Motor neuron (in vitro differentiated cells): Measurements from ENCODE around the gene TNFRSF25. TPM values are rescaled to one million over a fixed set of nuclear protein-coding genes. Genes with fewer than 3 reads are reported as not detected.

ENCODE experiments used
- ATAC-seq, 8 experiments: fragments of 200-7000 bp; cut with Tn5 transposase; replicated peaks in 6 of 8; 2 replicates each; pipeline ENCODE4 v1.8.0; 2021; ENCODE audit warnings: mild to moderate bottlenecking in 8 of 8, moderate library complexity in 8 of 8
- H3K27ac ChIP-seq, 2 donors: fragments of 250-450 bp; sonication (Bioruptor Pico); 2 replicates each; pipeline ENCODE4 v1.9.0; 2021; ENCODE audit warnings: antibody characterized with exemption in 2 of 2, mild to moderate bottlenecking in 2 of 2, moderate library complexity in 1 of 2
- H3K4me1 ChIP-seq, 2 donors: fragments of 250-450 bp; sonication (Bioruptor Pico); replicated peaks in 1 of 2; 2 replicates each; pipeline ENCODE4 v1.6.1; 2021; ENCODE audit warnings: antibody characterized with exemption in 2 of 2, mild to moderate bottlenecking in 2 of 2, moderate library complexity in 1 of 2
- H3K4me3 ChIP-seq, 5 donors: fragments of 250-450 bp; sonication (Bioruptor Pico); 2 replicates each; pipeline ENCODE4 v1.9.0; 2021; ENCODE audit warnings: antibody characterized with exemption in 5 of 5, mild to moderate bottlenecking in 5 of 5, moderate library complexity in 4 of 5
- WGBS, 10 experiments: fragments of 450-650 bp; shearing (Covaris generic); methylation state at CpG; one replicate each; pipeline ENCODE4 v1.0.0; 2022; 5-methylcytosine and 5-hydroxymethylcytosine counted together
- in situ Hi-C, 9 experiments: fragments of 400-800 bp; cut with MboI; loops; one replicate each; pipeline ENCODE4 v1.15.0; 2021; ENCODE audit warnings: low sequenced_read_pairs in 9 of 9, low pct_unique_long_range_greater_than_20kb in 2 of 9; ENCODE audit not compliant: unreplicated experiment in 9 of 9
- total RNA-seq, 8 experiments: library from RNA; unstranded; fragments of 300-600 nt; gene quantifications; 2 replicates each; pipeline versions ENCODE4 v1.2.3 to v1.2.4, GENCODE V29; 2022

Gene TNFRSF25
- total RNA-seq, 8 experiments from 2014 or later: 1.4 to 9.1 (median 5.0) TPM

DNA sequence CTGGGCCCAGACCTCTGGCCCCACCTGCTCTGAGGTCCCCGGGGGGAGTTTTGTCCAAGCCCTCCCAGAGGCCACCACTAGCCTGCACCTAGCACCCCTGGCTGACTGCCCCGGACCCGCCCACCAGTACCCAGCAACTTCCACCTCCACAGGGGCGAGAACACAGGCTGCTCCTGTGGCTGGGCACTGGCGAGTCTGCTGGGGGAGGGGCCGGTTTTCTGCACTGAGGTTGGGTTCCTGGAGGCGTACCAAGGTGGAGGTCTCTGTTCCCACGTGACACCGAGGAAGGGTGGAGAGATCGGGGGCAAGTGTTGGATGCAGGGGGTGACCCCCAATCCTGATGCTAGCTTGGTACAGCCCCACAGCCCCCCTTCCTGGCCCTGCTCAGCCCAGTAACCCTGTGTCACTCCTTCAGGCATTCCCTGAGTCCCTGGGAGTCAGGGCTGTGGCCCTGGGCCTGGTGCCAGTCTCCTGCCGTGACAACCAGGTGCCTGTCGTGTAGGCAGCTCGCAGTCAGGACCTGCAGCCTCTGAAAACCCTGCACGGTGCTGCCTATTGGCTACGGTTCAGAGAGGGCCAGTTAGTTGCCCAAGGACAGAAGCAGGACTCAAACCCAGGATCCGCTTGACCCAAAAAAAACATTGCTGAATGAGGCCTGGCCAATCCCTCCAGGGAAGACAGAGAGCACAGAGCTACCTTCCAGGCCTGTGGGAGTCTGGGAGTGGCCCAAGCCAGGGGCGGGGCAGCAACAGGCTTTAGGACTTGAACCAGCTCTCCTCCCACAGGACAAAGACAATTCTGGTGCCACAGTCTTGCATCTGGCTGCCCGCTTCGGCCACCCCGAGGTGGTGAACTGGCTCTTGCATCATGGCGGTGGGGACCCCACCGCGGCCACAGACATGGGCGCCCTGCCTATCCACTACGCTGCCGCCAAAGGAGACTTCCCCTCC, 38.3 kb downstream of the TNFRSF25 start:
- peaks cover 7 to 8% of the 10 kb centered on the region in 2 donors for H3K4me1 ChIP-seq
- WGBS, 10 experiments: 46 to 100% (median 71%) methylated on average over 2 to 19 of the region's 26 CpGs; no CpG with 5 or more reads in 5 of the 10 experiments
- no peak overlapping the region for H3K27ac ChIP-seq
- in situ Hi-C loops: loop anchor here in 1 of 9 experiments (25.0 kb wide), 1 partner anchor 190 kb away; the partner anchor contains the start of genes HES3 and ICMT
- H3K4me3 ChIP-seq: no peak overlapping the region
- peak in 3 of 8 experiments; percentile 9 to 47 (median 20) for ATAC-seq

- ATAC-seq: no peak
- WGBS, 10 experiments: 40 to 100% (median 80%) methylated on average over 1 to 7 of the region's 10 CpGs; no CpG with 5 or more reads in 5 of the 10 experiments
- in situ Hi-C loops: loop anchor here in 1 of 9 experiments (25.0 kb wide), 1 partner anchor 190 kb away; the partner anchor contains the start of genes HES3 and ICMT
Observed at GRCh38 chr1:6426972-6427350, 39.0 kb downstream of the TNFRSF25 start.

DNA sequence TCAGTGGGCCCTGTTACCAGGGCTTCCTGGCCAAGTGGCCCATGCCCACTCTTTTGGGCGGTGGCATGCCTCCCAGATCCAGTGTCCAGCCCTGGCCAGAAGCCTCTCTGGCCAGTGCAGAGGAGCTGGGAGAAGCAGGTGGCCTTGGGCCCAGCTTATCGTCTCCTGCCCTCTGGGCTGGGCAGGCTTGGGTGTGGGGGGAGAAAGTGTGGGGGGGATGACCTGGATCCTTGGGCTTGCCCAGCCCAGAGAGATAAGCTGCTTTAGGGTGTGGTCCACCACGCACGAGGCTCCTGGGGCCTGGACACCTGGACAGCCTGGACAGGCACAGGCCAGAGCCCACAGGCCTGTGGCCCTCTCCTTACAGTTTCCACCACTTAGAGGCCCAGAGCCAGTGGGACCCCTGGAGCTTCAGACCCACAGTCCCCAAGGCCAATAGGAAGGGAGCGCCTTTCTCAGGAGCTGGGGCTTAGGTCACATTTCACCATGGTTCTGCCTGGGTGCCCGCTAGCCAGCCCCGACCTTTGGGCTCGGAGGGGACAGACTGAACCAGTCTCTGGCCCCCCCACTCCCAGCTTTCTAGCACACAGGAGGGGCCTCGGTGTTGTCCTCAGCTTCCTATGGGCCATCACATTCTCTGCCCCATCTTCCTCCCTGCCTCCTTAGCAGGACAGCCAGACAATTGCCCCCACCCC, 39.5 kb downstream of the TNFRSF25 start:
- H3K4me3 ChIP-seq: no peak overlapping the region
- H3K4me1 ChIP-seq: peaks cover 7 to 8% of the 10 kb centered on the region in 2 donors
- H3K27ac ChIP-seq: no peak overlapping the region
- ATAC-seq: no peak
- WGBS, 10 experiments: 59 to 94% (median 80%) methylated on average over 1 to 5 of the region's 9 CpGs; no CpG with 5 or more reads in 4 of the 10 experiments
- in situ Hi-C loops: loop anchor here in 1 of 9 experiments (25.0 kb wide), 1 partner anchor 189 kb away; the partner anchor contains the start of genes HES3 and ICMT

More at GRCh38 chr1:6426972-6427350, 39.0 kb downstream of the TNFRSF25 start:
- Histone ChIP-seq H3K4me1 (peaks cover 7 to 8% of the 10 kb centered on the region in 2 donors), H3K4me3 (no peak overlapping the region), H3K27ac (no peak overlapping the region)

DNA sequence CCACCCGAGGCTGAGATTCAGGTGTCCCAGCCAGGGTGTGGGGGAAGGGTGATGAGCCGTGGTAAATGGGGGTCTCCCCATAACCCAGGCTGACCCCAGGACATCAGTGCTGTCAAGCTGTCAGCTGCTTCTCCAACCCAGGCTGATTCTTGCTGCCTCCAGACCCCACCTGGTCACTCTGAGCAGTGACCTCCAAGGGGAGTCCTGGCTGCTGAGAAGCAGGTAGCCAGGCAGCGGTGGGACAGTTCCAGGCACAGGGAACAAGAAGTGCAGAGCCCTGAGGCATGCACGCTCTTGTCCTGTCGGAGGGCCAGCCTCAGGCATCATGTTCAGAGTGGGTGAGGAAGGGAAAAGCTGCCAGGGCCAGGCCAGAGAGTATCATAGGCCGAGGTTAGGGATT, 40.3 kb downstream of the TNFRSF25 start:
- 38 to 92% (median 88%) methylated on average over 1 to 5 of the region's 6 CpGs; no CpG with 5 or more reads in 4 of the 10 experiments for WGBS, 10 experiments
- Histone ChIP-seq H3K4me3 (no peak overlapping the region), H3K27ac (no peak overlapping the region), H3K4me1 (peaks cover 7 to 8% of the 10 kb centered on the region in 2 donors)
- no peak for ATAC-seq
- in situ Hi-C loops: loop anchor here in 1 of 9 experiments (25.0 kb wide), 1 partner anchor 188 kb away; the partner anchor contains the start of genes HES3 and ICMT

DNA sequence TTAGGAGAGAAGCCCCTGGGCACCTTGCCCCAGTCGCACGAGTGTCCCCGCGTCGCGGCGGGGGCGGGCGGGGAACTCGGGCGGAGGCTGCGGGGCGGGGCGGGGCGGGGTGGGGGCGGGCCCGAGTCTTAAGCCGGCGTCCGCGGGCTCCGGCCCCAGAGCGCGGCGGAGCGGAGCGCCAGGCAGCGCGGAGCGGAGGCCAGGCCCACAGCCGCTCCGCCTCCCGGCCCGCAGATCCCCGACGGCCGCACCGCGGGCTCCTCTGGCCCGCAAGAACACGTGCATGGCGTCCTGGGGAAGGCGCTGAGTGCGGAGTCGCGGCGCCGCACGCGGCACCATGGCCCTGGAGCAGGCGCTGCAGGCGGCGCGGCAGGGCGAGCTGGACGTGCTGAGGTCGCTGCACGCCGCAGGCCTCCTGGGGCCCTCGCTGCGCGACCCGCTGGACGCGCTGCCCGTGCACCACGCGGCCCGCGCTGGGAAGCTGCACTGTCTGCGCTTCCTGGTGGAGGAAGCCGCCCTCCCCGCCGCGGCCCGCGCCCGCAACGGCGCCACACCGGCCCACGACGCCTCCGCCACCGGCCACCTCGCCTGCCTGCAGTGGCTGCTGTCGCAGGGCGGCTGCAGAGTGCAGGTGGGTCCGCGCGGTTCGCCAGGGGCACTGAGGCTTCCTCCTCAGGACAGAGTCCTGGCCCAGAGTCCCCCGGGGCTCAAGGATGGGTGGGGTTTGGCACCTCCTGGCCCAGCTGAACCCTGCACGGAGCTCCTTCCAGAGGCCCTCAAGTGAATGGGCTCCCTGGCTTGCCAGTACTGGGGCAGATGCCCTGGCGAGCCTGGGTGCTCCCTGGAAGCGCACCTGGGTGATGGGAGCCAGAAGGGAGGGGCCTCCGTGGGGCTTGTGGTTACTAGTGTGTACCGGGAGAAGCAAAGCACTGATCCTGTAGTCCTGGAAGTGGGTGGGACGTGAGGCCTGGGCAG, 41.1 kb downstream of the TNFRSF25 start, which contains the start of gene ESPN:
TSS of gene ESPN (plus strand) at position 158 of the 975 bp plus-strand sequence. CDS start at position 338, 180 bp downstream.
- H3K4me3 ChIP-seq: no peak within 1 kb of the TSS
- no peak within 1 kb of the TSS for H3K27ac ChIP-seq
- ATAC-seq: peak in 6 of 8 experiments; percentile 3 to 39 (median 20)
- WGBS, 10 experiments: 4 to 83% (median 12%) methylated on average over 1 to 29 of the region's 99 CpGs; no CpG with 5 or more reads in 7 of the 10 experiments
- in situ Hi-C loops: loop anchor here in 1 of 9 experiments (25.0 kb wide), 1 partner anchor 188 kb away; the partner anchor contains the start of genes HES3 and ICMT
- H3K4me1 ChIP-seq: peaks cover 3 to 7% of the 10 kb centered on the region in 2 donors

- Histone ChIP-seq H3K4me3 (no peak overlapping the region), H3K4me1 (peaks cover 3 to 8% of the 10 kb centered on the region in 2 donors), H3K27ac (no peak overlapping the region)
- ATAC-seq: peak in 1 of 8 experiments; percentile 1
- in situ Hi-C loops: no loop called here
- 2 to 22% (median 11%) methylated on average over 3 to 24 of the region's 35 CpGs; no CpG with 5 or more reads in 5 of the 10 experiments for WGBS, 10 experiments
Observed at GRCh38 chr1:6424000-6424565, 41.9 kb downstream of the TNFRSF25 start.

DNA sequence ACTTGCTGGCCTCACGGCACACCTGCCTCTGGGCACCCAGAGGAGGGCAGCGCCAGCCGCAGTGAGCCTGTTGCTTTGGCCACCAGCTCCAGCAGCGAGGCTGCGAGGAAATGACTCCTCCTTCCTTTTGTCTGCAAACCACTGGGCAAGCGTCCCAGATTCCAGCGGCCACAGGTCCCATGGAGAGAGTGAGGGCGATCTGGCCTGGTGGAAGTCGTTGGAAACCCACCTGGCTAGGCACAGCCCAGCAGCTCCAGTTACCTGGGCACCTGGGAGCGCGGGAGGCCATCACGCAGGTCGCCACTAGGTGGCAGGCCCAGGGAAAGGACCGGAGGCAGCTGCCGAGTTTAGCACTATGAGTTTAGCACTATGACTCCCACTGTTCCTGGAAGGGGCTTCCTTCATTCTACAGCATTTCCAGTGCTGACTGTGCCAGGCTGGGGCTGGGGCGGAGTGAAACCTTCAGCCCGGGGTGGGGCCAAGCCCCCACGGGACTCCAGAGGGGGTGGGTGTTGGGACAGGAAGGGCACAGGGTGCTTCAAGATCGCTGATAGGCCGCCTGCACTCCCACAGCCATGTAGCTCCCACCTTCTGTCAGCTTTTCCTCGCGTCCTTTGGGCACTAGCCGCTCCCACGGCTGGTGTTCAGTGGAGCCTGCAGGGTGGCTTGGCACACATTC, 42.5 kb downstream of the TNFRSF25 start:
- Histone ChIP-seq H3K27ac (no peak overlapping the region), H3K4me1 (peaks cover 5 to 8% of the 10 kb centered on the region in 2 donors), H3K4me3 (no peak overlapping the region)
- WGBS, 10 experiments: 0 to 25% (median 6%) methylated on average over 4 to 13 of the region's 24 CpGs; no CpG with 5 or more reads in 3 of the 10 experiments
- in situ Hi-C loops: no loop called here
- ATAC-seq: peak in 6 of 8 experiments; percentile 1 to 51 (median 20)

- ATAC-seq: no peak
- in situ Hi-C loops: no loop called here
- WGBS, 10 experiments: 0 to 86% (median 35%) methylated on average over 1 to 4 of the region's 4 CpGs; no CpG with 5 or more reads in 2 of the 10 experiments
- Histone ChIP-seq H3K4me3 (no peak overlapping the region), H3K27ac (no peak overlapping the region), H3K4me1 (peaks cover 5 to 8% of the 10 kb centered on the region in 2 donors)
Observed at GRCh38 chr1:6421266-6421665, 44.7 kb downstream of the TNFRSF25 start.

DNA sequence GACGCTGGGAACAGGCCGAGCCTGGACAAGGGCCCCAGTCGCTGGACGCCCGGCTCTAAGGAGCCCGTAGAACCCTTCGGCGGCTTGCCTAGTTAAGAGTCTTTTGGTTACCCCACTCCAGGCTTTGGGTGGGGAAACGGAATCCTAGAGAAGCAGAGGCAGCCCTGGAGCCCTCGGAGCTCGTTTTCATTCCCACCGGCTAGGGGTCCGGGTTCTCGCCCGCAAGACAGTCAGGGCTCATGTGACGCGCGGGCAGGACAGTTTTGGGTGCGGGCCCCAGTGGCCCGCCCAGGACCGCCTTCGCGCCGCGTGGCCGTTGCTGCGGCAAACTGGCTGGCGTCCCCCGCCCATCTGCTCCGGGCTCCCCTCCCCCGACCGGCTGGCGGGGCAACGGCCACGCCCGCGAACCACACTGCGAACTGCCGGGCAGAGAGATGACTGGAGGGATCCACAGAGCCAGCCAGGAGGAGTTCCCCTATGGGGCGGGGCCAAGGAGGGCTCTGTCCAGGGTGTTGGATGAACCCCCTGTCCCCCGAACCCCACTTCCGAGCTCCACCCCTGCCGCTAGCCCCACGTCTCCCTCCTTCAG, 45.4 kb downstream of the TNFRSF25 start:
- Histone ChIP-seq H3K4me3 (no peak overlapping the region), H3K4me1 (peaks cover 5 to 8% of the 10 kb centered on the region in 2 donors), H3K27ac (no peak overlapping the region)
- ATAC-seq: peak; percentile 28 to 62 (median 52)
- in situ Hi-C loops: no loop called here
- WGBS, 10 experiments: 0 to 18% (median 4%) methylated on average over 1 to 8 of the region's 44 CpGs; no CpG with 5 or more reads in 6 of the 10 experiments

DNA sequence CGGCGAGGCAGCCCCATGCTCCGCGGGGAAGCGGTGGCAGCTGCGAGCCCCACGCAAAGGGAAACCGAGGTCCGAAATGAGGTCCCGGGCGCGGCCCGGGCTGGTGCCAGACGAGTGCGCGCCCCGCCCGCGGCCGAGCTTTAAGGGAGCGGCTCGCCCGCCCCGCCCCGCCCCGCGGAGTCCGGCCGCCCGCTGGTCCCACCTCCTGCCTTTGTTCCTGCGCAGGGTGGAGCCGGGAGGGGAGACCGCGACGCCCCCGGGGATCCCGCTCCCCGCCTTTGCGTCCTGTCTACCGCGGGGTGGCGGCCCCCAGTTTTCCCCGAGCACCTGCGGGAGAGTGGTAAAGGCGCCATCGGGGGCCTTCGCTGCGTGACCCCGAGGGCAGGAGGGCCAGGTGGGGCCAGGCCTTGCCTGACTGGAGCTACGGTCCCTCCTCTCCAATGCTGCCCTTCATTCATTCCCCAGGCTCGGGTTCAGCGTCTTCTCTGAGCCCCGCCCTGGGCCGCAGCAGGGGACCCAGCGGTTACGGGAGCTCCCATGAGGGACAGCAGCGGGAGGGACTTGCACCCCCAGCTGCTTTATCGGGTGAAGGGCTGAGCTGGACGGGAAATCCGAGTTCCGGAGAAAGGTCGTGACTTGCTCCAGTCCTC, 46.0 kb downstream of the TNFRSF25 start, which contains the start of gene HES2:
TSS of gene HES2 (minus strand) at position 116 of the 650 bp plus-strand sequence. CDS start at position 17, 99 bp downstream.
- peaks cover 5 to 8% of the 10 kb centered on the region in 2 donors for H3K4me1 ChIP-seq
- peak; percentile 24 to 63 (median 58) for ATAC-seq
- 1 to 13% (median 7%) methylated on average over 3 to 18 of the region's 62 CpGs; no CpG with 5 or more reads in 6 of the 10 experiments for WGBS, 10 experiments
- peak within 1 kb of the TSS; percentile 5 to 25 (median 18) for H3K4me3 ChIP-seq
- no peak within 1 kb of the TSS for H3K27ac ChIP-seq
- in situ Hi-C loops: no loop called here
